ENCODE data around the gene HSPA2.

DNA sequence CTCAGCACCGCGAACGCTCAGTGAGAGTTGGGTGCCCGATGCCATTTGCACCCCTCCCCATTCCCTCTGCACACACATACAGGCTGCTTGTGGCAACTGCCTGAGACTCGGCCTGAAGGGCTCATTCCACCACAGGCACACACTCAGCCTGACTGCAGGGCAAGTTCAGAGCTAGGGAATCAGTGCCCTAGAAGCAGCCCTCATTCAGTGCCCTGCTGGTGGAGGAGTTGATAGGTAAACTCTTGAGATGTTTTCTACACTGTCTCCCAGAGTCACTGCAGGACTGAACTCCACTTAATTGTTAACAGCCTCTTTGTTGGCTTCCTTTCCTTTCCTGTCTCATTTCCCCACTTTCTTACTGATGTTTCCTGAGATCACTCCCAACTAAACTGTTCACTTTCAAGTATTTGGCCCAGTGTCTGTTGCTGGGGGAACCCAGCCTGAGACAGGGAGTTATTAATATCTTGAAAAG lies 26.1 kb downstream of the HSPA2 start:
- no peak for TF ChIP-seq CTCF (conservative IDR thresholded peaks at IDR 0.05; ENCODE audit: low read depth, low read length)
- no peak for TF ChIP-seq EZH2 (IDR thresholded peaks at IDR 0.05; ENCODE audit: low read length, unreplicated experiment)

All from PC-3 (cell line).